Keratinocyte (primary cell): ENCODE measurements around the gene WDR45B. TPM values are rescaled to one million over a fixed set of nuclear protein-coding genes. Genes with fewer than 3 reads are reported as not detected.

Experiments
- DNase-seq: peaks from one replicate; pipeline ENCODE4 v3.0.0-alpha.2; 2011; ENCODE audit warnings: low read depth, missing footprints, low spot score
- FAIRE-seq: peaks from 2 replicates; lab custom pipeline; 2011; peaks lifted over from hg19 to GRCh38; lab: Jason Lieb, UNC
- H2AFZ ChIP-seq: 2 replicates; pipeline ENCODE4 v1.6.0; 2012; ENCODE audit warnings: low read length, control low read depth, inconsistent platforms; ENCODE audit not compliant: control insufficient read depth
- H3K27ac ChIP-seq: 2 replicates; pipeline ENCODE4 v1.5.1; 2011; ENCODE audit warnings: low read length; ENCODE audit not compliant: control insufficient read depth, insufficient read depth
- H3K27me3 ChIP-seq: 3 replicates; pipeline ENCODE4 v1.6.0; 2011; ENCODE audit warnings: low read length; ENCODE audit not compliant: control insufficient read depth, insufficient read depth; ENCODE audit errors: extremely low read depth
- H3K36me3 ChIP-seq, 2 experiments: 2 replicates in 1 of 2; 3 replicates in 1 of 2; pipeline ENCODE4 v1.5.1; 2011; ENCODE audit warnings: low read length in 2 of 2, mild to moderate bottlenecking in 1 of 2; ENCODE audit not compliant: control insufficient read depth in 2 of 2, insufficient read depth in 2 of 2; ENCODE audit errors: extremely low read depth in 1 of 2
- H3K4me1 ChIP-seq: 3 replicates; pipeline ENCODE4 v1.5.1; 2011; ENCODE audit warnings: low read length; ENCODE audit not compliant: control insufficient read depth, insufficient read depth; ENCODE audit errors: extremely low read depth
- H3K4me2 ChIP-seq: 3 replicates; pipeline ENCODE4 v1.6.0; 2011; ENCODE audit warnings: low read depth, low read length; ENCODE audit not compliant: control insufficient read depth, insufficient read depth; ENCODE audit errors: extremely low read depth
- H3K4me3 ChIP-seq, 3 experiments: fragments of 200-600 bp in 1 of 3; sonication (generic) in 1 of 3; 2 replicates in 2 of 3; 3 replicates in 1 of 3; pipeline ENCODE4 v1.5.1; 2011 to 2016; ENCODE audit warnings: low read length in 3 of 3, mild to moderate bottlenecking in 3 of 3, control low read depth in 2 of 3, inconsistent platforms in 1 of 3, low read depth in 1 of 3, mixed read lengths in 1 of 3, mixed run types in 1 of 3, moderate library complexity in 1 of 3; ENCODE audit not compliant: control insufficient read depth in 2 of 3, insufficient read depth in 2 of 3; ENCODE audit errors: extremely low read depth in 1 of 3
- H3K79me2 ChIP-seq: 2 replicates; pipeline ENCODE4 v1.6.0; 2012; ENCODE audit warnings: low read length; ENCODE audit not compliant: control insufficient read depth, insufficient read depth
- H3K9ac ChIP-seq: 3 replicates; pipeline ENCODE4 v1.6.0; 2011; ENCODE audit warnings: low read length; ENCODE audit not compliant: control insufficient read depth, insufficient read depth; ENCODE audit errors: extremely low read depth
- H3K9me1 ChIP-seq: 3 replicates; pipeline ENCODE4 v1.6.0; 2011; ENCODE audit warnings: low read length; ENCODE audit not compliant: control insufficient read depth, insufficient read depth; ENCODE audit errors: extremely low read depth
- H3K9me3 ChIP-seq: 2 replicates; pipeline ENCODE4 v1.5.1; 2012; ENCODE audit warnings: low read depth, low read length; ENCODE audit not compliant: control insufficient read depth
- H4K20me1 ChIP-seq: 3 replicates; pipeline ENCODE4 v1.6.0; 2011; ENCODE audit warnings: low read length; ENCODE audit not compliant: control insufficient read depth, insufficient read depth; ENCODE audit errors: extremely low read depth
- CTCF ChIP-seq, 3 experiments: IDR thresholded peaks in 1 of 3; conservative IDR thresholded peaks in 1 of 3; optimal IDR thresholded peaks in 1 of 3; 2 replicates in 2 of 3; 3 replicates in 1 of 3; pipeline versions ENCODE3 to v1.5.1; 2011; ENCODE audit warnings: low read length in 3 of 3, mild to moderate bottlenecking in 3 of 3, moderate library complexity in 2 of 3, control low read depth in 1 of 3, inconsistent platforms in 1 of 3; ENCODE audit not compliant: insufficient read depth in 2 of 3; ENCODE audit errors: extremely low read depth in 1 of 3
- EZH2 ChIP-seq: IDR thresholded peaks from one replicate; pipeline ENCODE4 v1.6.1; 2012; ENCODE audit warnings: inconsistent platforms, mild to moderate bottlenecking, low read length, moderate library complexity
- dilution Hi-C: fragments of 300-500 bp; cut with MboI; formaldehyde crosslinking; loops from one replicate; pipeline ENCODE4 v1.7.0; 2020; ENCODE audit warnings: low sequenced_read_pairs; ENCODE audit not compliant: extremely low pct_ligation_motif_present
- polyA plus RNA-seq, 5 experiments: library from polyadenylated mRNA; depleted of rRNA in 3 of 5; stranded (reverse) in 3 of 5; stranded (forward) in 1 of 5; unstranded in 1 of 5; fragments of >200 nt; gene quantifications; 1 replicate in 1 of 5; 2 replicates in 3 of 5; 3 replicates in 1 of 5; pipeline versions ENCODE4 v1.2.1 to v1.2.3, GENCODE V29; 2011 to 2012; ENCODE audit warnings: missing spikeins in 2 of 5, low read depth in 1 of 5, low replicate concordance in 1 of 5

The WDR45B gene
- polyA plus RNA-seq, 1 donor (not counting 4 experiments of a cell fraction or from before 2014, with no cell fraction given): 77.2 TPM

DNA sequence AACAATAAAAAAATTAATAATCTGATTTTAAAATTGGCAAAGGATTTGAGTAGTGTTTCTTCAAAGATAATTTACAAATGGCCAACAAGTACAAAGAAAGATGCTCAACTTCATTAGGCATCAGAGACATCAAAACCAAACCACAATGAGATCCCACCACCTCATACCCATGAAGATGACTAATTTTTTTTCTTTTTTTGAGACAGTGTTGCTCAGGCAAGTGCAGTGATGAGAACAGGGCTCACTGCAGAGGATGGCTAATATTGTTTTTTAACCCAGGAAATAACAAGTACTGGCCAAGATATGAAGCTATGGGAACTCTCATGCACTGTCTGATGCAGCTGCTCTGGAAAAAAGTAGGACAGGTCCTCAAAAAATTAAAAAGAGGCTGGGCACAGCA is 14.9 kb downstream of the WDR45B start:
- no peak overlapping the region for H3K27ac ChIP-seq
- H3K4me1 ChIP-seq: peaks cover 3% of the 10 kb centered on the region
- H3K4me2 ChIP-seq: no peak overlapping the region
- H2AFZ ChIP-seq: no peak overlapping the region
- H3K9me3 ChIP-seq: peaks cover 2% of the 10 kb centered on the region
- peaks cover 74% of the 10 kb centered on the region for H3K79me2 ChIP-seq
- no peaks in the 10 kb centered on the region for H3K9me1 ChIP-seq
- no peaks in the 10 kb centered on the region for H3K27me3 ChIP-seq
- H4K20me1 ChIP-seq: peaks cover 5% of the 10 kb centered on the region
- TF ChIP-seq CTCF (optimal IDR thresholded peaks at IDR 0.05 in 1 of 3, IDR thresholded peaks at IDR 0.05 in 1 of 3, conservative IDR thresholded peaks at IDR 0.05 in 1 of 3; ENCODE audit: extremely low read depth in 1 of 3, insufficient read depth in 2 of 3, low read length in 3 of 3): no peak
- TF ChIP-seq EZH2: no peak
- peaks cover 13 to 27% of the 10 kb centered on the region in 2 experiments for H3K36me3 ChIP-seq
- H3K9ac ChIP-seq: no peak overlapping the region
- dilution Hi-C loops: no loop called here
- DNase-seq: no peak
- no peak overlapping the region for H3K4me3 ChIP-seq
- no peak for FAIRE-seq

- peaks cover 18 to 28% of the 10 kb centered on the region in 2 experiments for H3K36me3 ChIP-seq
- no peaks in the 10 kb centered on the region for H3K9me1 ChIP-seq
- H3K27me3 ChIP-seq: no peaks in the 10 kb centered on the region
- peaks cover 2% of the 10 kb centered on the region for H3K9me3 ChIP-seq
- dilution Hi-C loops: no loop called here
- FAIRE-seq: no peak
- peaks cover 3% of the 10 kb centered on the region for H3K4me1 ChIP-seq
- H3K4me3 ChIP-seq: no peak overlapping the region
- H3K4me2 ChIP-seq: no peak overlapping the region
- H3K9ac ChIP-seq: no peak overlapping the region
- TF ChIP-seq CTCF (optimal IDR thresholded peaks at IDR 0.05 in 1 of 3, IDR thresholded peaks at IDR 0.05 in 1 of 3, conservative IDR thresholded peaks at IDR 0.05 in 1 of 3; ENCODE audit: extremely low read depth in 1 of 3, insufficient read depth in 2 of 3, low read length in 3 of 3) (no peak), EZH2 (no peak)
- peaks cover 67% of the 10 kb centered on the region for H3K79me2 ChIP-seq
- H2AFZ ChIP-seq: no peak overlapping the region
- DNase-seq: no peak
- no peak overlapping the region for H3K27ac ChIP-seq
- H4K20me1 ChIP-seq: peaks cover 5% of the 10 kb centered on the region
Observed at GRCh38 chr17:82632451-82632850, 15.8 kb downstream of the WDR45B start.
